ENCODE measurements around the gene GLIS1. TPM values are rescaled to one million over a fixed set of nuclear protein-coding genes. Genes with fewer than 3 reads are reported as not detected.

Gene GLIS1
- total RNA-seq, 1 experiment from 2014 or later = 0.24 TPM

- CTCF ChIA-PET = no interaction called here
- H3K4me1 Mint-ChIP-seq = peaks cover 6% of the 10 kb centered on the region
- DNase-seq (ENCODE audit: low spot score) = no peak
These were observed 121.0 kb downstream of the GLIS1 start for GRCh38 chr1:53617851-53618499.

DNA sequence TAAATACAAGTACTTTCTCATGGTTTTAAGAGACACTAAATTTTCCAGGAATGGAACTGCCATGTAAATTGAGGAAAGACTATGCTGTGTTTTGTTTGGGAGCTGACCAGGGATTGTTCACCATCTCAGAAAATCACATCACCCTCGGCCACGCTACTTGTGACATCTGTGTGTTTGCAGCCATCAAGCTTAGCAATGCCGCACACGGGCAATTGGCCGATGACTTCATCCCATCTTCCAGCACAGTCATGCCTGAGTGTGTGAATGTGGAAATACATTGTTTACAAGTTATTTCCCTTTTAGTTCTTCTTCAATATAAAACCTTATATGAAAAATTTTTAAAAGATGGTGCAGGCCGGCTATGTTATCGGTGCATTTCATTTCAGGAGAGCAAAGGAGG, 121.6 kb downstream of the GLIS1 start:
- Mint-ChIP-seq H3K36me3 (no peaks in the 10 kb centered on the region), H3K27ac (no peak overlapping the region), H3K4me3 (no peak overlapping the region), H3K4me1 (peaks cover 6% of the 10 kb centered on the region), H3K9me3 (peaks cover 3% of the 10 kb centered on the region; the same call in 1 of the 2 replicates), H3K27me3 (ENCODE audit: low read depth) (no peaks in the 10 kb centered on the region)
- ChIA-PET CTCF (no interaction called here), POLR2A (no interaction called here)
- no peak for ATAC-seq
- no peak for DNase-seq (ENCODE audit: low spot score)
- TF ChIP-seq GRHL2 (CRISPR knock-in tag; IDR thresholded peaks at IDR 0.05; ENCODE audit: insufficient replicate concordance, severe bottlenecking) (no peak), PRRX2 (CRISPR knock-in tag; IDR thresholded peaks at IDR 0.05) (no peak), NR1H2 (CRISPR knock-in tag; IDR thresholded peaks at IDR 0.05) (no peak), NFE2L1 (CRISPR knock-in tag; IDR thresholded peaks at IDR 0.05) (no peak), MYBL2 (CRISPR knock-in tag; IDR thresholded peaks at IDR 0.05) (no peak), EMX1 (CRISPR knock-in tag; IDR thresholded peaks at IDR 0.05) (no peak), ZNF512 (CRISPR knock-in tag; IDR thresholded peaks at IDR 0.05; ENCODE audit: borderline replicate concordance) (no peak), CTCF (IDR thresholded peaks at IDR 0.05) (no peak), AR (CRISPR knock-in tag; IDR thresholded peaks at IDR 0.05) (no peak), ZBTB21 (CRISPR knock-in tag; IDR thresholded peaks at IDR 0.05; ENCODE audit: borderline replicate concordance) (no peak), ZNF423 (CRISPR knock-in tag; IDR thresholded peaks at IDR 0.05) (no peak), TEAD4 (CRISPR knock-in tag; IDR thresholded peaks at IDR 0.05) (no peak), ZNF416 (CRISPR knock-in tag; IDR thresholded peaks at IDR 0.05) (no peak), RORB (CRISPR knock-in tag; IDR thresholded peaks at IDR 0.05) (no peak), CREB1 (CRISPR knock-in tag; IDR thresholded peaks at IDR 0.05) (no peak)
- TF ChIP-seq, protein P1, sequence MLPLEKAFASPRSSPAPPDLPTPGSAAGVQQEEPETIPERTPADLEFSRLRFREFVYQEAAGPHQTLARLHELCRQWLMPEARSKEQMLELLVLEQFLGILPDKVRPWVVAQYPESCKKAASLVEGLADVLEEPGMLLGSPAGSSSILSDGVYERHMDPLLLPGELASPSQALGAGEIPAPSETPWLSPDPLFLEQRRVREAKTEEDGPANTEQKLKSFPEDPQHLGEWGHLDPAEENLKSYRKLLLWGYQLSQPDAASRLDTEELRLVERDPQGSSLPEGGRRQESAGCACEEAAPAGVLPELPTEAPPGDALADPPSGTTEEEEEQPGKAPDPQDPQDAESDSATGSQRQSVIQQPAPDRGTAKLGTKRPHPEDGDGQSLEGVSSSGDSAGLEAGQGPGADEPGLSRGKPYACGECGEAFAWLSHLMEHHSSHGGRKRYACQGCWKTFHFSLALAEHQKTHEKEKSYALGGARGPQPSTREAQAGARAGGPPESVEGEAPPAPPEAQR (CRISPR knock-in tag; IDR thresholded peaks at IDR 0.05) = no peak
- TF ChIP-seq, protein P2, sequence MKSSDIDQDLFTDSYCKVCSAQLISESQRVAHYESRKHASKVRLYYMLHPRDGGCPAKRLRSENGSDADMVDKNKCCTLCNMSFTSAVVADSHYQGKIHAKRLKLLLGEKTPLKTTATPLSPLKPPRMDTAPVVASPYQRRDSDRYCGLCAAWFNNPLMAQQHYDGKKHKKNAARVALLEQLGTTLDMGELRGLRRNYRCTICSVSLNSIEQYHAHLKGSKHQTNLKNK (CRISPR knock-in tag; IDR thresholded peaks at IDR 0.05) = no peak
- TF ChIP-seq, protein P3, sequence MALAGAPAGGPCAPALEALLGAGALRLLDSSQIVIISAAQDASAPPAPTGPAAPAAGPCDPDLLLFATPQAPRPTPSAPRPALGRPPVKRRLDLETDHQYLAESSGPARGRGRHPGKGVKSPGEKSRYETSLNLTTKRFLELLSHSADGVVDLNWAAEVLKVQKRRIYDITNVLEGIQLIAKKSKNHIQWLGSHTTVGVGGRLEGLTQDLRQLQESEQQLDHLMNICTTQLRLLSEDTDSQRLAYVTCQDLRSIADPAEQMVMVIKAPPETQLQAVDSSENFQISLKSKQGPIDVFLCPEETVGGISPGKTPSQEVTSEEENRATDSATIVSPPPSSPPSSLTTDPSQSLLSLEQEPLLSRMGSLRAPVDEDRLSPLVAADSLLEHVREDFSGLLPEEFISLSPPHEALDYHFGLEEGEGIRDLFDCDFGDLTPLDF (CRISPR knock-in tag; IDR thresholded peaks at IDR 0.05) = no peak
- TF ChIP-seq, protein P4, sequence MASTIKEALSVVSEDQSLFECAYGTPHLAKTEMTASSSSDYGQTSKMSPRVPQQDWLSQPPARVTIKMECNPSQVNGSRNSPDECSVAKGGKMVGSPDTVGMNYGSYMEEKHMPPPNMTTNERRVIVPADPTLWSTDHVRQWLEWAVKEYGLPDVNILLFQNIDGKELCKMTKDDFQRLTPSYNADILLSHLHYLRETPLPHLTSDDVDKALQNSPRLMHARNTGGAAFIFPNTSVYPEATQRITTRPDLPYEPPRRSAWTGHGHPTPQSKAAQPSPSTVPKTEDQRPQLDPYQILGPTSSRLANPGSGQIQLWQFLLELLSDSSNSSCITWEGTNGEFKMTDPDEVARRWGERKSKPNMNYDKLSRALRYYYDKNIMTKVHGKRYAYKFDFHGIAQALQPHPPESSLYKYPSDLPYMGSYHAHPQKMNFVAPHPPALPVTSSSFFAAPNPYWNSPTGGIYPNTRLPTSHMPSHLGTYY (CRISPR knock-in tag; IDR thresholded peaks at IDR 0.05) = no peak
- TF ChIP-seq, protein P5, sequence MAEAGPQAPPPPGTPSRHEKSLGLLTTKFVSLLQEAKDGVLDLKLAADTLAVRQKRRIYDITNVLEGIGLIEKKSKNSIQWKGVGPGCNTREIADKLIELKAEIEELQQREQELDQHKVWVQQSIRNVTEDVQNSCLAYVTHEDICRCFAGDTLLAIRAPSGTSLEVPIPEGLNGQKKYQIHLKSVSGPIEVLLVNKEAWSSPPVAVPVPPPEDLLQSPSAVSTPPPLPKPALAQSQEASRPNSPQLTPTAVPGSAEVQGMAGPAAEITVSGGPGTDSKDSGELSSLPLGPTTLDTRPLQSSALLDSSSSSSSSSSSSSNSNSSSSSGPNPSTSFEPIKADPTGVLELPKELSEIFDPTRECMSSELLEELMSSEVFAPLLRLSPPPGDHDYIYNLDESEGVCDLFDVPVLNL (CRISPR knock-in tag; IDR thresholded peaks at IDR 0.05; ENCODE audit: borderline replicate concordance, low read depth) = no peak

More at GRCh38 chr1:53617851-53618499, 121.0 kb downstream of the GLIS1 start:
- H3K36me3 Mint-ChIP-seq = no peaks in the 10 kb centered on the region
- TF ChIP-seq, protein P6, sequence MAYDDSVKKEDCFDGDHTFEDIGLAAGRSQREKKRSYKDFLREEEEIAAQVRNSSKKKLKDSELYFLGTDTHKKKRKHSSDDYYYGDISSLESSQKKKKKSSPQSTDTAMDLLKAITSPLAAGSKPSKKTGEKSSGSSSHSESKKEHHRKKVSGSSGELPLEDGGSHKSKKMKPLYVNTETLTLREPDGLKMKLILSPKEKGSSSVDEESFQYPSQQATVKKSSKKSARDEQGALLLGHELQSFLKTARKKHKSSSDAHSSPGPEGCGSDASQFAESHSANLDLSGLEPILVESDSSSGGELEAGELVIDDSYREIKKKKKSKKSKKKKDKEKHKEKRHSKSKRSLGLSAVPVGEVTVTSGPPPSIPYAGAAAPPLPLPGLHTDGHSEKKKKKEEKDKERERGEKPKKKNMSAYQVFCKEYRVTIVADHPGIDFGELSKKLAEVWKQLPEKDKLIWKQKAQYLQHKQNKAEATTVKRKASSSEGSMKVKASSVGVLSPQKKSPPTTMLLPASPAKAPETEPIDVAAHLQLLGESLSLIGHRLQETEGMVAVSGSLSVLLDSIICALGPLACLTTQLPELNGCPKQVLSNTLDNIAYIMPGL (CRISPR knock-in tag; IDR thresholded peaks at IDR 0.05) = no peak
- no peak overlapping the region for H3K27ac Mint-ChIP-seq
- no peaks in the 10 kb centered on the region for H3K9me3 Mint-ChIP-seq
- no peak for ATAC-seq
- H3K27me3 Mint-ChIP-seq (ENCODE audit: low read depth) = no peaks in the 10 kb centered on the region
- no peak overlapping the region for H3K4me3 Mint-ChIP-seq
- POLR2A ChIA-PET = no interaction called here
